SU-DHL-6 (cell line): ENCODE measurements around the gene PDE7B.

ENCODE experiments used
- H2AFZ ChIP-seq: fragments of 200-600 bp; sonication (generic); 2 replicates; pipeline ENCODE4 v1.6.1; 2014; ENCODE audit warnings: low read depth, mild to moderate bottlenecking, moderate library complexity, mixed read lengths, antibody characterized with exemption, low read length; ENCODE audit not compliant: severe bottlenecking
- H3F3A ChIP-seq: fragments of 200-600 bp; shearing (Covaris generic); 2 replicates; pipeline ENCODE4 v1.6.0; 2016; ENCODE audit warnings: antibody characterized with exemption, mild to moderate bottlenecking; ENCODE audit not compliant: insufficient read depth
- H3K27ac ChIP-seq: fragments of 200-600 bp; sonication (generic); 2 replicates; pipeline ENCODE4 v1.5.1; 2016; ENCODE audit warnings: low read depth, mild to moderate bottlenecking, low read length, moderate library complexity, mixed read lengths
- H3K27me3 ChIP-seq: fragments of 200-600 bp; sonication (generic), shearing (Covaris generic); 2 replicates; pipeline ENCODE4 v1.6.0; 2014; ENCODE audit warnings: mild to moderate bottlenecking, low read length
- H3K36me3 ChIP-seq: fragments of 200-600 bp; sonication (generic); 2 replicates; pipeline ENCODE4 v1.6.1; 2014; ENCODE audit warnings: mild to moderate bottlenecking, low read length, mixed read lengths
- H3K4me2 ChIP-seq: fragments of 300-600, 200-600 bp; shearing (Covaris generic), sonication (generic); 2 replicates; pipeline ENCODE4 v1.6.0; 2014; ENCODE audit warnings: low read length, low read depth, mild to moderate bottlenecking; ENCODE audit not compliant: poor library complexity, severe bottlenecking
- H3K4me3 ChIP-seq: fragments of 200-600 bp; sonication (generic); 2 replicates; pipeline ENCODE4 v1.5.1; 2014; ENCODE audit warnings: antibody characterized with exemption, low read length, mild to moderate bottlenecking, mixed read lengths; ENCODE audit not compliant: insufficient read depth, poor library complexity, severe bottlenecking
- H3K79me2 ChIP-seq: fragments of 200-600 bp; sonication (generic); 2 replicates; pipeline ENCODE4 v1.6.1; 2014; ENCODE audit warnings: mild to moderate bottlenecking, low read length, moderate library complexity; ENCODE audit not compliant: insufficient read depth
- H3K9ac ChIP-seq: fragments of 200-600 bp; sonication (generic); 2 replicates; pipeline ENCODE4 v1.7.0; 2014; ENCODE audit warnings: mild to moderate bottlenecking, low read length
- H3K9me2 ChIP-seq: fragments of 200-600 bp; sonication (generic); replicated peaks from 2 replicates; pipeline ENCODE4 v1.6.1; 2014; ENCODE audit warnings: low read length; ENCODE audit not compliant: insufficient read depth
- H3K9me3 ChIP-seq: fragments of 200-600 bp; sonication (generic); 2 replicates; pipeline ENCODE4 v1.6.1; 2014; ENCODE audit warnings: low read length, mixed read lengths; ENCODE audit not compliant: insufficient read depth
- H4K20me1 ChIP-seq: fragments of 200-600 bp; sonication (generic); 2 replicates; pipeline ENCODE4 v1.6.1; 2014; ENCODE audit warnings: low read depth, mild to moderate bottlenecking, antibody characterized with exemption, low read length, moderate library complexity, mixed read lengths
- CTCF ChIP-seq: fragments of 200-600 bp; sonication (generic); IDR thresholded peaks from one replicate; pipeline ENCODE4 v1.5.1; 2017; ENCODE audit warnings: antibody characterized with exemption, mild to moderate bottlenecking, low read length, moderate library complexity; ENCODE audit not compliant: insufficient read depth, poor library complexity, severe bottlenecking
- EZH2phosphoT487 ChIP-seq: fragments of 200-600 bp; sonication (generic), shearing (Covaris generic); conservative IDR thresholded peaks from 2 replicates; pipeline ENCODE4 v1.6.1; 2018; ENCODE audit warnings: mild to moderate bottlenecking, antibody characterized with exemption, low read length, moderate library complexity, mixed read lengths

The PDE7B gene

GRCh38 chr6:136095986-136096385 is 244.5 kb downstream of the PDE7B start:
- Histone ChIP-seq H3K79me2 (no peaks in the 10 kb centered on the region), H3K4me3 (no peak overlapping the region), H2AFZ (no peak overlapping the region), H3K27ac (no peak overlapping the region), H3F3A (no peaks in the 10 kb centered on the region), H3K4me2 (no peak overlapping the region), H3K27me3 (no peaks in the 10 kb centered on the region), H3K9ac (no peak overlapping the region), H3K36me3 (no peaks in the 10 kb centered on the region), H3K9me2 (no peaks in the 10 kb centered on the region), H3K9me3 (no peaks in the 10 kb centered on the region), H4K20me1 (no peaks in the 10 kb centered on the region)
- TF ChIP-seq CTCF = no peak
- TF ChIP-seq EZH2phosphoT487 = no peak

DNA sequence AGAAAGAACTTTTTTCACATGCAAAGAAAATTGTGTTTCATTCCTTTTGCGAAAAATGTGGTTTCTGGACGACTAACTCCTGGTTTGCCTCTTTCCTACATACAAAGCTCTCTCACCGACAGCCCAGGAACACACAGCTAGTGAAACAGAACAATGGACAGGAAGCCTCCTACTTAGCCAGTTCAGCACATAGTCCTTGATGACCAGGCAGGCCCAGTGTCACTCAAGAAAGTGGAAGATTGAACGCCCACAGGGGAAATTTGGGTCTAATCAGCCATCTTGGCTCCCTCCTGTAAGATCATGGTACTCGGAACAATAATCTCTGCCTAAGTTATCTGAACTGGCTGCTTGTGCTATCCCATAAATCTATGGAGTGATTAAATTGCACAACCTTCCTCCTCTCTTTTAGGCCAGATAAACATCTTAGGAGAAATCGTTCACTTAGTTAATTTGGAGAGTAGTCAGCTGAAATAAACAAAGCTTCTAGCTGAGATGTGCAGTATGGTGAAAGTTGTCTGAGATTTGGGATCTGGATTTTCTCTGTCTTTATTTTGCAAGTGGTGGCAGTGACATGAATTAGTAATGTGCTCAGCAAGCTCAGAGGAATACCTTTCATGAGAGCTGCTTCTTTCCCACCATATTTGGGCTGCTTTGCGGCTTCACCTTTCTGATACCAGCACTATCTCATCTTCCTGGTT is 251.6 kb downstream of the PDE7B start:
- Histone ChIP-seq H3K4me3 (no peak overlapping the region), H4K20me1 (no peaks in the 10 kb centered on the region), H3K27me3 (no peaks in the 10 kb centered on the region), H3K27ac (no peak overlapping the region), H3K36me3 (no peaks in the 10 kb centered on the region), H3K79me2 (no peaks in the 10 kb centered on the region), H3K9me2 (no peaks in the 10 kb centered on the region), H3K9me3 (no peaks in the 10 kb centered on the region), H3F3A (no peaks in the 10 kb centered on the region), H3K9ac (no peak overlapping the region), H3K4me2 (no peak overlapping the region), H2AFZ (no peak overlapping the region)
- TF ChIP-seq EZH2phosphoT487 = no peak
- TF ChIP-seq CTCF = no peak

- H3F3A ChIP-seq = no peaks in the 10 kb centered on the region
- no peak overlapping the region for H3K27ac ChIP-seq
- H3K27me3 ChIP-seq = no peaks in the 10 kb centered on the region
- no peaks in the 10 kb centered on the region for H3K9me3 ChIP-seq
- H3K4me2 ChIP-seq = no peak overlapping the region
- H2AFZ ChIP-seq = no peak overlapping the region
- H3K9me2 ChIP-seq = no peaks in the 10 kb centered on the region
- no peaks in the 10 kb centered on the region for H4K20me1 ChIP-seq
- H3K79me2 ChIP-seq = no peaks in the 10 kb centered on the region
- TF ChIP-seq CTCF = no peak
- no peak for TF ChIP-seq EZH2phosphoT487
- no peak overlapping the region for H3K9ac ChIP-seq
- H3K4me3 ChIP-seq = no peak overlapping the region
- H3K36me3 ChIP-seq = no peaks in the 10 kb centered on the region
Observed at GRCh38 chr6:136103763-136104311, 252.3 kb downstream of the PDE7B start.
